Smooth muscle cell of bladder (primary cell): ENCODE data around the gene ANKRD9. TPM values are rescaled to one million over a fixed set of nuclear protein-coding genes. Genes with fewer than 3 reads are reported as not detected.

Experiments
- total RNA-seq: library from RNA; depleted of rRNA; stranded (reverse); fragments of >200 nt; gene quantifications from 2 replicates; pipeline ENCODE4 v1.2.3, GENCODE V29; 2014

Gene ANKRD9, protein sequence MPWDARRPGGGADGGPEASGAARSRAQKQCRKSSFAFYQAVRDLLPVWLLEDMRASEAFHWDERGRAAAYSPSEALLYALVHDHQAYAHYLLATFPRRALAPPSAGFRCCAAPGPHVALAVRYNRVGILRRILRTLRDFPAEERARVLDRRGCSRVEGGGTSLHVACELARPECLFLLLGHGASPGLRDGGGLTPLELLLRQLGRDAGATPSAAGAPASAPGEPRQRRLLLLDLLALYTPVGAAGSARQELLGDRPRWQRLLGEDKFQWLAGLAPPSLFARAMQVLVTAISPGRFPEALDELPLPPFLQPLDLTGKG
- total RNA-seq, result 9.2 and 17.8 TPM in 2 replicates

DNA sequence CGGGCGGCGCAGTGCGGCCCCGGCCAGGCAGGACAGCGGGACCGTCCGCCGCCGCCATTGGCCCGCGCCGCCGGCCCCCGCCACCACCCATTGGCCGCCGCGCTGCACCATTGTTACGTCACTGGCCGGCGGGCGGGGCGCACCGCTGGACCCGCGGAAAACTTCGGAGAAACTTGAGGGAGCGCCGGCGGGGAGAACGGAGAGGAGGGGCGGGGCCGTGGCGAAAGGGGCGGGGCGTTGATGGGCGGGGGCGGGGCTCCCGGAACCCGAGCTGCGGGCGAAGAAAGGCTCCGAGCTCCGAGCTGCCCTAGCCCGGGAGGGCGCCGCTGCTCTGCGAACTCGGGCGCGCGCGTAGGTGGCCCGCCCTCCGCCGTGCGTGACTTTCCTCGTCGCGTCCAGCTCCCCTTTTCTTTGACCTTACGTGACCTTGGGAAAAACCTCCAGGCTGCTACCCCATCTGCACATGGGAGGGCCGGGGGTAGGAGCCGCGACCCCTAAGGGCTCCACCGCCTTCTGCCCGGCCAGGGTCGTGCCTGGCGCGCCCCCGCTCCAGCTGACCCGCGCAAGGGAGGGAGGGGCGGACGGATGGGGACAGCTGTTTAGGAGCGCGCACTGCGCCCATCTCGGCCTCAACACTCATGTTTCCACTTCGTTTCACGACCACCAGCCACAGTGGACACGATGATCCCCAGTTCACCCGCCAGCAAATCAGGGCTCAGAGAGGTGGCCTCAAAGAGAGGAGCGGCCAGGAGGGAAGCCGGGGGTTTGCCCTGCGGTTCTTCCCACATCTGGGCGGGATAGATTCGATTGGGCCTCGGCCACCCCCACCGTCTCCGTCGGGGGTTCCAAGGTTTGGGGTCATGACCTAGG, at the start of gene ANKRD9:
TSS of gene ANKRD9 (minus strand) at position 31 of the 870 bp plus-strand sequence. CDS start 1,887 bp downstream, outside the sequence.

Other genes starting within 250 kb of the ANKRD9 start
- gene MOK, start 204.6 kb downstream of the ANKRD9 start, total RNA-seq, result 8.4 and 8.5 TPM in 2 replicates
- gene ZNF839, start 190.0 kb downstream of the ANKRD9 start, total RNA-seq, result 8.0 and 8.1 TPM in 2 replicates
- 43.1 and 52.9 TPM in 2 replicates for gene CINP, start 146.9 kb downstream of the ANKRD9 start, total RNA-seq
- gene TECPR2, start 146.8 kb downstream of the ANKRD9 start, total RNA-seq, result 6.7 and 9.8 TPM in 2 replicates
- 7.4 and 8.5 TPM in 2 replicates for gene RCOR1, start 82.9 kb upstream of the ANKRD9 start, total RNA-seq